Adipocyte (in vitro differentiated cells): Measurements from ENCODE around the gene ESPNL.

Source experiments
- DNase-seq: peaks from one replicate; pipeline ENCODE4 v3.0.0-alpha.2; 2015; ENCODE audit warnings: low read depth
- H3K27me3 ChIP-seq: replicated peaks from 2 replicates; pipeline ENCODE4 v1.7.0; 2013; ENCODE audit warnings: mild to moderate bottlenecking, low read length, moderate library complexity; ENCODE audit not compliant: control insufficient read depth, insufficient read depth
- H3K36me3 ChIP-seq: 2 replicates; pipeline ENCODE4 v1.7.0; 2013; ENCODE audit warnings: low read length, mild to moderate bottlenecking, moderate library complexity; ENCODE audit not compliant: control insufficient read depth, insufficient read depth, severe bottlenecking
- H3K4me1 ChIP-seq: 2 replicates; pipeline ENCODE4 v1.7.0; 2013; ENCODE audit warnings: mild to moderate bottlenecking, low read length, moderate library complexity; ENCODE audit not compliant: control insufficient read depth, insufficient read depth
- H3K4me3 ChIP-seq: 2 replicates; pipeline ENCODE4 v1.7.0; 2013; ENCODE audit warnings: mild to moderate bottlenecking, low read length, moderate library complexity
- H3K9ac ChIP-seq: 2 replicates; pipeline ENCODE4 v1.7.0; 2013; ENCODE audit warnings: mild to moderate bottlenecking, low read length, moderate library complexity
- H3K9me3 ChIP-seq: 2 replicates; pipeline ENCODE4 v1.7.0; 2013; ENCODE audit warnings: mild to moderate bottlenecking, low read length, moderate library complexity; ENCODE audit not compliant: control insufficient read depth

ESPNL gene

GRCh38 chr2:238101891-238102841 is 2.0 kb downstream of the ESPNL start:
- no peak for DNase-seq
- H3K9me3 ChIP-seq, result no peaks in the 10 kb centered on the region

GRCh38 chr2:238102865-238103264 is 2.7 kb downstream of the ESPNL start:
- H3K9ac ChIP-seq, result no peak overlapping the region
- no peak overlapping the region for H3K4me3 ChIP-seq
- H3K9me3 ChIP-seq, result no peaks in the 10 kb centered on the region
- no peaks in the 10 kb centered on the region for H3K36me3 ChIP-seq
- H3K27me3 ChIP-seq, result peaks cover 13% of the 10 kb centered on the region
- H3K4me1 ChIP-seq, result no peaks in the 10 kb centered on the region
- DNase-seq, result no peak

More at GRCh38 chr2:238101891-238102841, 2.0 kb downstream of the ESPNL start:
- no peaks in the 10 kb centered on the region for H3K36me3 ChIP-seq
- no peak overlapping the region for H3K9ac ChIP-seq
- no peaks in the 10 kb centered on the region for H3K4me1 ChIP-seq
- H3K27me3 ChIP-seq, result peaks cover 7% of the 10 kb centered on the region
- H3K4me3 ChIP-seq, result no peak overlapping the region

- Histone ChIP-seq H3K9ac (no peak overlapping the region), H3K9me3 (no peaks in the 10 kb centered on the region), H3K36me3 (no peaks in the 10 kb centered on the region), H3K27me3 (peaks cover 20% of the 10 kb centered on the region), H3K4me1 (no peaks in the 10 kb centered on the region), H3K4me3 (no peak overlapping the region)
- no peak for DNase-seq
Measured at GRCh38 chr2:238103465-238104225, 3.5 kb downstream of the ESPNL start.

- no peak for DNase-seq
- Histone ChIP-seq H3K27me3 (peaks cover 20% of the 10 kb centered on the region), H3K9me3 (no peaks in the 10 kb centered on the region), H3K36me3 (no peaks in the 10 kb centered on the region), H3K4me3 (no peak overlapping the region), H3K4me1 (no peaks in the 10 kb centered on the region), H3K9ac (no peak overlapping the region)
Measured at GRCh38 chr2:238104226-238104690, 4.1 kb downstream of the ESPNL start.

DNA sequence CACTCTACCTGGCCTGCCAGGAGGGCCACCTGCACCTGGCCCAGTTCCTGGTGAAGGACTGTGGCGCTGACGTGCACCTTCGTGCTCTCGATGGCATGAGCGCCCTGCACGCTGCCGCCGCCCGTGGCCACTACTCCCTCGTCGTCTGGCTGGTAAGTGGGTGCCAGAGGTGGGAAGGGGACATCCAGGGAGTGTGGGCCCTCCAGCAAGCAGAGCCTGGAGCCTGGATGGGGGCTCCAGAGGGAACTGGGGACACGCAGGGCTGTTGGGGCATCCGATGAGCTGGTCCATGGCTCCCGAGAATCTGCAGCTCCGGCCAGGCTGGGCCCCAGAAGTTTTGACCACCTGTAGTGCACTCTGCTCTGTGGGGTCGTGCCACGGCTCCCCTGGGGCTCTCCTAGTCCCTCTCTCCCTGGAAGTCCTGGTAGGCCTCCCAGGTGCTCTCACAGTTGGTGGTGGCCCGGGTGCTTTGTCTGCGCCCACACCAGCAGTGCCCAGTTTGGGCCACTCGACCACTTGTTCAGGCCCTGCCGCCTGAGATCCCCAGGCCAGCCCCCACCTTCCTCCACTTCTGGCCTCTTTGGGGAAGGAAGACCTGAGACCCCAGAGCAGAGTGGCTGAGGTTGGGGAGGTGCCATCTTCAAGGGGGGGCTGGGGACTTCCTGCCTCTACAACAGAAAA is 4.7 kb downstream of the ESPNL start:
- no peak for DNase-seq
- no peak overlapping the region for H3K9ac ChIP-seq
- no peaks in the 10 kb centered on the region for H3K9me3 ChIP-seq
- no peaks in the 10 kb centered on the region for H3K36me3 ChIP-seq
- no peaks in the 10 kb centered on the region for H3K4me1 ChIP-seq
- no peak overlapping the region for H3K4me3 ChIP-seq
- H3K27me3 ChIP-seq, result peaks cover 20% of the 10 kb centered on the region

GRCh38 chr2:238105506-238106338 is 5.6 kb downstream of the ESPNL start:
- no peaks in the 10 kb centered on the region for H3K9me3 ChIP-seq
- DNase-seq, result no peak
- H3K4me1 ChIP-seq, result no peaks in the 10 kb centered on the region
- no peak overlapping the region for H3K4me3 ChIP-seq
- no peak overlapping the region for H3K9ac ChIP-seq
- peaks cover 20% of the 10 kb centered on the region for H3K27me3 ChIP-seq
- no peaks in the 10 kb centered on the region for H3K36me3 ChIP-seq

GRCh38 chr2:238106339-238106697 is 6.2 kb downstream of the ESPNL start:
- DNase-seq, result no peak

DNA sequence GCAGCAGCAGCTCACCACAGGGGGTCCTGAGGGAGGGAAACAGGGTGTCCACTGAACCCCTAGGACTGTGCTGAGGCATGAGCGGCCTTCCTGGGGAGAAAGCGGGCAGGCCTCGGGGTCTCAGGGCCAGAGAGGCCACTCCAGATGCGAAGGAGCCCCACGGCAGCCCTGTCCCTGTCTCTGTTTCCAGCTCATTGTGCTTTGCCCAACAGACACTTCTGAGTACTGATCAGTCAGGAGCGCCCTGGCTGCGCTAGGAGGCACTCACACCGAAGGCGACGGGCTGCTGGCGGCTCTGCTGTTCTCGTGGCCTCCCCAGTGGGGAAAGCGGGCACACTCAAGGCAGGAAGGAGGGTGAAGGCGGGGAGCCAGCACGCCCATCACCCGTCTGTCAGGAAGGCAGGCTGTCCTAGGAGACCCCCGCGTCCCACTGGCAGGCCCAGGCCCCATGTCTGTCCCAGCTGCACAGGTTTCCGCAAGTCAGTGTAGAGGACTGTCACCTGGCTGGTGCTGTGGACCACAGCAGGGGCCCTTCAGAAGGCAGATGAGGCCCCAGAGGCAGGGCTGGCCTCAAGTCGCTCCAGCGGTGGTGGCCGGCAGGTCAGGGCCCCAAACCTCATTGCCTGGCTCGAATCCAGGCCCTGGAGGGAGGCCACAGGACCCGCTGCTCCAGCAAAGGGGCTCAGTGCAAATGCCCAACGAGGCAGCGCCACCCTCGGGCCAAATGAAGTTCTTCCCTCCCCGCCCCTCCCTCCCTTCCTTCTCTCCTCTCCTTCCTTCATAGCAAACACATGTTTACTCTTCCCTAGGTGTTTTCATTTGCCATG is 6.8 kb downstream of the ESPNL start:
- no peak for DNase-seq

More at GRCh38 chr2:238106339-238106697, 6.2 kb downstream of the ESPNL start:
- peaks cover 20% of the 10 kb centered on the region for H3K27me3 ChIP-seq
- H3K9me3 ChIP-seq, result no peaks in the 10 kb centered on the region
- H3K36me3 ChIP-seq, result no peaks in the 10 kb centered on the region
- no peak overlapping the region for H3K9ac ChIP-seq
- H3K4me1 ChIP-seq, result no peaks in the 10 kb centered on the region
- H3K4me3 ChIP-seq, result no peak overlapping the region

DNA sequence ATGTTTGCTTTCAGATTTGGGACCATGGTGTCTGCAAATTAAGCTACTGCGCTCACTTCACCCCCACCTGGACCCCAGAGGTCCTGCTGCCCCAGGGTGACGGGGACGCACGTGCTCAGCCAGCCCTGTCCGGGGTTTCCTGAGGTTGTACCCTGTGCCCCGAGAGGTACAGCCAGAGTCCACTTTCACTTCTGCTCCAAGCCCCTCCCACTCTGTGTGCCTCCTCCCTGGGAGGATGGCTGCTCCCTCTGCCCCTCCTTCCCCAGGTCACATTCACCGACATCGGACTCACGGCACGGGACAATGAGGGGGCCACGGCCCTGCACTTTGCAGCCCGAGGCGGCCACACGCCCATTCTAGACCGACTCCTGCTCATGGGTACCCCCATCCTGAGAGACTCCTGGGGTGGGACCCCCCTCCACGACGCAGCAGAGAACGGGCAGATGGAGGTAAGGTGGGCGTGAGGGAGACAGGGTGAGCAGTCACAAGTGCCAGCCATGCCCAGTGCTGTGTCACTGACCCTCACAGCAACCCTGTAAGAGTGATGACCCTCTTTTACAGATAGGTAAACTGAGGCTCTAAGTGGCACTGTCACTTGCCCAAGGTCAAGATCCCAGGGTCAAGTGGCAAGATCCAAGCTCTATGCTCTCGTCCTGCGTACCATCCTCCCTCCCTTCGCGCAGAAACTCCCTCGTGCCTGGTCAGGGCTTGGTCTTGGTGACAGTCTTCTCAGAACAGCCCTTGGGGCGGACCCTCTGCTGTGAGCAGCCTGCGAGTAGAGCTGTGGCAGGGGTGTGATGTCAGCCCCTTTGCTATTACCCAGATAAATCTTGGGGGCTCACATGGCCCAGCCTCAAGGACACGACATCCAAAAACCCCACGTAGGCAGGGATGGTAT is 7.6 kb downstream of the ESPNL start:
- Histone ChIP-seq H3K4me3 (no peak overlapping the region), H3K9ac (no peak overlapping the region), H3K36me3 (no peaks in the 10 kb centered on the region), H3K27me3 (peaks cover 16% of the 10 kb centered on the region), H3K4me1 (no peaks in the 10 kb centered on the region), H3K9me3 (peaks cover 12% of the 10 kb centered on the region)
- no peak for DNase-seq

More for the DNA sequence above, 6.8 kb downstream of the ESPNL start:
- Histone ChIP-seq H3K9me3 (peaks cover 3% of the 10 kb centered on the region), H3K9ac (no peak overlapping the region), H3K4me1 (no peaks in the 10 kb centered on the region), H3K4me3 (no peak overlapping the region), H3K36me3 (no peaks in the 10 kb centered on the region), H3K27me3 (peaks cover 20% of the 10 kb centered on the region)
